Left ventricle myocardium inferior (tissue), 1 donor: Measurements from ENCODE around the gene HPCAL1. TPM values are rescaled to one million over a fixed set of nuclear protein-coding genes. Genes with fewer than 3 reads are reported as not detected.

Experiments
- DNase-seq: peaks from one replicate; pipeline ENCODE4 v3.0.0-alpha.2; 2020
- H3K27ac ChIP-seq: fragments of 200-600 bp; replicated peaks from 2 replicates; pipeline ENCODE4 v1.8.0; 2021
- H3K27me3 ChIP-seq: fragments of 200-600 bp; 2 replicates; pipeline ENCODE4 v1.8.0; 2021; ENCODE audit warnings: low read depth
- H3K36me3 ChIP-seq: fragments of 200-600 bp; 2 replicates; pipeline ENCODE4 v1.8.0; 2021
- H3K4me1 ChIP-seq: fragments of 200-600 bp; 2 replicates; pipeline ENCODE4 v1.8.0; 2021
- H3K4me3 ChIP-seq: fragments of 200-600 bp; 2 replicates; pipeline ENCODE4 v1.8.0; 2021; ENCODE audit warnings: mild to moderate bottlenecking, moderate library complexity
- H3K9me3 ChIP-seq: fragments of 200-600 bp; replicated peaks from 2 replicates; pipeline ENCODE4 v1.8.0; 2021
- intact Hi-C: fragments of 100-400 bp; cut with micrococcal nuclease; formaldehyde crosslinking; loops from one replicate; pipeline ENCODE4 v1.11.0; 2022
- total RNA-seq: library from RNA; stranded (reverse); fragmentation: NEBNext Ultra II Directional; extraction: Animal tissue kit (Norgen Biotek cat#: 25700); gene quantifications from one replicate; pipeline ENCODE4 v1.2.1, GENCODE V29; 2021
- TF ChIP-seq, protein P1 (sequence below): fragments of 200-600 bp; IDR thresholded peaks from 2 replicates; pipeline ENCODE4 v1.8.0; 2021; ENCODE audit warnings: antibody characterized with exemption, mild to moderate bottlenecking, borderline replicate concordance
- donor health status: DM: no; HTN: yes; CAD: no; lungs with severe emphysema.

Gene HPCAL1
- total RNA-seq, 1 donor from 2014 or later, result 29.4 TPM

DNA sequence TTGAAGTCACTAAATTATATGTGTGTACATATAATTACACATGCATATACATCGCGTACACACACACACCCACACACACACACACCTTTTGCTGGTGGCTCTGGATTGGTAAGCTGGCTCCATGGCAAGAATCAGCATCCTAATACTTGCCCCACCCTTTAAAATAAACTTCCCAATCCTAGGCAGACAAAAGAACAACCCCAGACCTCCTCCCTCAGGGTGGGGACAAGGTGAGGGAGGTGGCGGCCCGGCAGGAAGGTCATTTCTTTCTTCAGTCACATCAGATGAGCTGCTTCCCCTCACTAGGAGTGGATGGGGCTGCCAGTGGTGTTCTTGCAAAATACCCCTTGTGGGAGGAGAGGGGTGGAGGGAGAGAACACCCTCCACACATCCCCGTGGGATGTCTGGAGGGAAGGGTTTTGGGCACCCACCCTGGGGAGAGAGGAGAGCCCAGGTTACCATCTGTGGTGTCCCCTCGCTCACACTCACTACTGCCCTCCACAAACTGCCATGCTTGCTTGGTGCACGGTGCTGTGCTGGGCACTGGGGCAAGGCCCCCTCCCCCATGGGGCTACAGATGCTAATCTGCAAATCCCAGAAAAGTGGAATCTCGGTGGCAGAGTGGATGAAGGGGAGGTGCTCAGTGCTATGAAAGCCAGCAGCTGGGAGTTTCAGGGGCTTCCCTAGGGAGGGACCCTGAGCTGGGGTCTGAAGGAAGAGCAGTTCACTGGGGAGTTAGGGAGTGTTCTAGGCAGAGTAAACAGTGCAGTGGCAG lies 81.4 kb downstream of the HPCAL1 start:
- Histone ChIP-seq H3K4me1 (peaks cover 78% of the 10 kb centered on the region), H3K36me3 (no peaks in the 10 kb centered on the region), H3K9me3 (no peaks in the 10 kb centered on the region), H3K4me3 (no peak overlapping the region), H3K27me3 (no peaks in the 10 kb centered on the region), H3K27ac (peak overlapping the region; percentile 30)
- TF ChIP-seq, protein P1, sequence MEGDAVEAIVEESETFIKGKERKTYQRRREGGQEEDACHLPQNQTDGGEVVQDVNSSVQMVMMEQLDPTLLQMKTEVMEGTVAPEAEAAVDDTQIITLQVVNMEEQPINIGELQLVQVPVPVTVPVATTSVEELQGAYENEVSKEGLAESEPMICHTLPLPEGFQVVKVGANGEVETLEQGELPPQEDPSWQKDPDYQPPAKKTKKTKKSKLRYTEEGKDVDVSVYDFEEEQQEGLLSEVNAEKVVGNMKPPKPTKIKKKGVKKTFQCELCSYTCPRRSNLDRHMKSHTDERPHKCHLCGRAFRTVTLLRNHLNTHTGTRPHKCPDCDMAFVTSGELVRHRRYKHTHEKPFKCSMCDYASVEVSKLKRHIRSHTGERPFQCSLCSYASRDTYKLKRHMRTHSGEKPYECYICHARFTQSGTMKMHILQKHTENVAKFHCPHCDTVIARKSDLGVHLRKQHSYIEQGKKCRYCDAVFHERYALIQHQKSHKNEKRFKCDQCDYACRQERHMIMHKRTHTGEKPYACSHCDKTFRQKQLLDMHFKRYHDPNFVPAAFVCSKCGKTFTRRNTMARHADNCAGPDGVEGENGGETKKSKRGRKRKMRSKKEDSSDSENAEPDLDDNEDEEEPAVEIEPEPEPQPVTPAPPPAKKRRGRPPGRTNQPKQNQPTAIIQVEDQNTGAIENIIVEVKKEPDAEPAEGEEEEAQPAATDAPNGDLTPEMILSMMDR, result no peak
- intact Hi-C loops, result no loop called here
- DNase-seq, result no peak

DNA sequence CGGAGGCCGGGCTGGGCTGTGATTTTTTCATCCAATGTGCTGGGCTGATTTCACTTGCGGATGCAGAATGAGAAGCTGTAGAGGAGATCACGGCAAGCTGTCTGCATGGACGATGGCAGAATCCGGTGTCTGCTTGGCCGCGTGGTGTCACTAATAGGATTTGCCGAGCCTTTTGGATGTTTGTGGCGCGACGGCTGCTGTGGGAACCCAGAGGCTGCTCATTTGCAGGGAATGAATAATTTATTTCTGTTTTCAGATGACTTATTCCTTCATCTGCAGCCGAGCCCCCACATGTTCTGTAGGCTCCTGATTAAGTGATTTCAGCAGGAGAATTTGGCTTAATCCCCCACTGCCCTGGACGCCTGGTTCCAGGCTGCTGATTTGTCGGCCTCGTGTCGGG lies 82.8 kb downstream of the HPCAL1 start:
- Histone ChIP-seq H3K36me3 (no peaks in the 10 kb centered on the region), H3K9me3 (no peaks in the 10 kb centered on the region), H3K27ac (no peak overlapping the region), H3K27me3 (no peaks in the 10 kb centered on the region), H3K4me3 (no peak overlapping the region), H3K4me1 (peaks cover 78% of the 10 kb centered on the region)
- DNase-seq, result no peak
- TF ChIP-seq, protein P1, result no peak
- intact Hi-C loops, result no loop called here

DNA sequence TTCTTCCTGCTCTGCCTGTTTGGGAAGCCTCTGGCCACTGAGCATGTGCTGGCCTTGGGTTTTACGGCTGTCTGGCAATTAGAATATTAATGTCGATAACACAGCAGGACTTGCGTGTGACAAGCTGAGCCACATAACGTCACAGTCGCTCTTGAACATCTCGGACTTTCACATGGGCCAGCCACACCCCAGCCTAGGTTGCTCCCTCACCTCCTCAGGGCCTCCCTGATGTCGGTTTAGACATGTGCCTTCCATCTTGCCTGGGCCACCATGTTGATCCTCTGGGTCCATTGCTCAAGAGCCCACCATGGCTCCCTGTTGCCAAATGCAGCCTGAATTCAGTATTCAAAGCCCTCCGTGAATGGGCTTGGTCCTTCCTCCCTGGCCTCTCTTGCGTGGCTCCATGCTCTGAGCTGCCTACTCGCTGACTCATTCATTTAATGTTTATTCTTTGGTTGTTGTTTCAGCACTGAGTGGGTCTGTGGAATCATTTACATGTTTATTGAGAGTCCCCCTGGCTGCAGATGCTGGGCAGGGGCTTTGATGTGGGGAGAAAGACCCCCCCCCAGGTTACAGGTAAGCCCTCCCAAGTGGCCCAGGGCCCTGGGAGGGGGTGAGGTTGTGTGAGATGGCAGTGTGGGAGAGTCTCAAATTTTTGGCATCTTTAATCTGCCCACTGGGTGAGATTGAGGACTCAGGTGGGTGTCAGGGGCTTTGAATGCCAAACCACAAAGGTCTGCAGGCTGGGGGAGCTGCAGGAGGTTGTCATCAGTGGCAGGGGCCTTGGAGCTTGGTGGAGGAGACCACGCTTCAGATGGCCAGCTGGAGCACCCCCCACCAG lies 83.4 kb downstream of the HPCAL1 start:
- no peaks in the 10 kb centered on the region for H3K9me3 ChIP-seq
- no peaks in the 10 kb centered on the region for H3K27me3 ChIP-seq
- H3K36me3 ChIP-seq, result no peaks in the 10 kb centered on the region
- TF ChIP-seq, protein P1, result no peak
- peak overlapping the region; percentile 3 for H3K27ac ChIP-seq
- intact Hi-C loops, result no loop called here
- H3K4me3 ChIP-seq, result no peak overlapping the region
- H3K4me1 ChIP-seq, result peaks cover 78% of the 10 kb centered on the region
- no peak for DNase-seq

DNA sequence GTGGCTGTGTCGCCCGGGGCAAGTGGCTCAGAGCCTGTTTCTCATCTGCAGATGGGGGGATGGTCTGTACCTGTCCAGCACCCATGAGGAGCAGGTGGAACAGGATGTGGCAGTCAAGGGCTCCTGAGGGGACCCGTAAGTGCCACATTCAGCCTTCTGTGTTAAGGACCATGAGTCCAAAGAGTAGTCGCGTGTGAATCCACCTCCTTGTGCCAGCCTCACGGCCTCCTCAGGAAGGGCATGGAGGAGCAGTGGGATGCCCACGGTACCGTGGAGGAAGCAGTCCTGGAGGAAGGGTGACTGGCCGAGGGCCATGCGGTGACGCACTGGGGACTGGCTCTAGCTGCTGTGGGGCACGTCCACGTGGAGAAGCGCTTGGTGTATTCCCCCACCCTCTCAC lies 84.3 kb downstream of the HPCAL1 start:
- peak overlapping the region; percentile 3 for H3K27ac ChIP-seq
- intact Hi-C loops, result no loop called here
- H3K9me3 ChIP-seq, result no peaks in the 10 kb centered on the region
- H3K4me1 ChIP-seq, result peaks cover 72% of the 10 kb centered on the region
- TF ChIP-seq, protein P1, result no peak
- H3K4me3 ChIP-seq, result no peak overlapping the region
- no peaks in the 10 kb centered on the region for H3K36me3 ChIP-seq
- DNase-seq, result no peak
- no peaks in the 10 kb centered on the region for H3K27me3 ChIP-seq

DNA sequence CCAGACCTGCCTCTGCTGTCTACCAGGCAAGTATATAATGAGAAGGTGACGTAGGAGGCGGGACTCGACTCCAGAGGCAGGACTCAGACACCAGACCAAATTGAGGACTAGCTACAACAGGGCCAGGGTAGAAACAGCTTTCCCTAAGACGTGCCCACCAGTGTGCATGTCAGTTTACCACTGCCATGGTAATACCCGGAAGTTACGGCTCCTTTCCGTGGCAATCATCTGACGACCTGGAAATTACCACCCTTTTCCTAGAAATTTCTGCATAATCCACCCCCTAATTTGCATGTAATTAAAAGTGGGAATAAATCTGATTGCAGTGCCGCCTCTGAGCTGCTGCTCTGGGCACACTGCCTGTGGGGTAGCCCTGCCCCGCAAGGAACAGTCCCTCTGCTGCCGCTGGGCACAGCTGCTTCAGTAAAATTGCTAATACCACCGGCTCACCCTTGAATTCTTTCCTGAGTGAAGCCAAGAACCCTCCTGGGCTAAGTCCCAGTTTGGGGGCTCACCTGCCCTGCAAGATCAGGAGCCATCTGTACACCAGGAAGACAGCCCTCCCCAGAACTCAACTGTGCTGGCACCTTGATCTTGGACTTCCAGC lies 86.4 kb downstream of the HPCAL1 start:
- TF ChIP-seq, protein P1, result no peak
- H3K27ac ChIP-seq, result peak overlapping the region; percentile 70
- no peaks in the 10 kb centered on the region for H3K9me3 ChIP-seq
- peaks cover 71% of the 10 kb centered on the region for H3K4me1 ChIP-seq
- intact Hi-C loops, result no loop called here
- H3K36me3 ChIP-seq, result no peaks in the 10 kb centered on the region
- no peak for DNase-seq
- no peak overlapping the region for H3K4me3 ChIP-seq
- no peaks in the 10 kb centered on the region for H3K27me3 ChIP-seq
